GM12801 (cell line): ENCODE measurements around the gene PRKCB.

ENCODE experiments used
- TF ChIP-seq, protein P1 (sequence below): IDR thresholded peaks from one replicate; pipeline ENCODE4 v1.5.1; 2011; ENCODE audit warnings: control low read depth; ENCODE audit not compliant: insufficient read length; ENCODE audit errors: extremely low read depth

Gene PRKCB

DNA sequence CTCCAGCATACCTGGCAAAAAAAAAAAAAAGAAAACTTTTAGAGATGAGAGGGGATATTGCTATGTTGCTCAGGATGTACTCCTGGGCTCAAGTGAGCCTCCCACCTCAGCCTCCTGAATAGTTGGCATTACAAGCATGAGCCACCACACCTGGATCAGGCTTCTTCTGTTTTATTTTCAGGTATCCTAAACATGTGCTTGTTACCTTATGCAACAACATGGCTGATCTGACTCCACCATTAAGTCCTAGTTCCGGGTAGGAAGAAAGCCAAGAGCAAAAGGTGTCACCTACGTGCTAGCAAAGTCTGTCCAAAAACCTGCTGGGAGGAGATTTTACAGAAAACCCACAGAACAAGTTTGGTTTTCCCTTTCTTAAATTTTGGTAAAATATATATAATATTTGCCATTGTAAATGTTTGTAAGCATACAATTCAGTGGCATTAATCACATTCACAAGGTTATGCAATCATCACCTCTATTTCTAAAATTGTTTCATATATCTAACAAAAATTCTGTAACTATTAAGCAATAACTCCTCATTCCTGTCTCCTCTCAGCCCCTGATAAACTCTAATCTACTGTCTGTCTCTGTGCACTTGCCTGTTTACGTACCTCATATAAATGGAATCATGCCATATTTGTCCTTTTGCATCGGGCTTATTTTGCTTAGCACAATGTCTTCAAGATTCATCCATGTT is 411.3 kb downstream of the PRKCB start:
- TF ChIP-seq, protein P1, sequence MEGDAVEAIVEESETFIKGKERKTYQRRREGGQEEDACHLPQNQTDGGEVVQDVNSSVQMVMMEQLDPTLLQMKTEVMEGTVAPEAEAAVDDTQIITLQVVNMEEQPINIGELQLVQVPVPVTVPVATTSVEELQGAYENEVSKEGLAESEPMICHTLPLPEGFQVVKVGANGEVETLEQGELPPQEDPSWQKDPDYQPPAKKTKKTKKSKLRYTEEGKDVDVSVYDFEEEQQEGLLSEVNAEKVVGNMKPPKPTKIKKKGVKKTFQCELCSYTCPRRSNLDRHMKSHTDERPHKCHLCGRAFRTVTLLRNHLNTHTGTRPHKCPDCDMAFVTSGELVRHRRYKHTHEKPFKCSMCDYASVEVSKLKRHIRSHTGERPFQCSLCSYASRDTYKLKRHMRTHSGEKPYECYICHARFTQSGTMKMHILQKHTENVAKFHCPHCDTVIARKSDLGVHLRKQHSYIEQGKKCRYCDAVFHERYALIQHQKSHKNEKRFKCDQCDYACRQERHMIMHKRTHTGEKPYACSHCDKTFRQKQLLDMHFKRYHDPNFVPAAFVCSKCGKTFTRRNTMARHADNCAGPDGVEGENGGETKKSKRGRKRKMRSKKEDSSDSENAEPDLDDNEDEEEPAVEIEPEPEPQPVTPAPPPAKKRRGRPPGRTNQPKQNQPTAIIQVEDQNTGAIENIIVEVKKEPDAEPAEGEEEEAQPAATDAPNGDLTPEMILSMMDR: no peak

DNA sequence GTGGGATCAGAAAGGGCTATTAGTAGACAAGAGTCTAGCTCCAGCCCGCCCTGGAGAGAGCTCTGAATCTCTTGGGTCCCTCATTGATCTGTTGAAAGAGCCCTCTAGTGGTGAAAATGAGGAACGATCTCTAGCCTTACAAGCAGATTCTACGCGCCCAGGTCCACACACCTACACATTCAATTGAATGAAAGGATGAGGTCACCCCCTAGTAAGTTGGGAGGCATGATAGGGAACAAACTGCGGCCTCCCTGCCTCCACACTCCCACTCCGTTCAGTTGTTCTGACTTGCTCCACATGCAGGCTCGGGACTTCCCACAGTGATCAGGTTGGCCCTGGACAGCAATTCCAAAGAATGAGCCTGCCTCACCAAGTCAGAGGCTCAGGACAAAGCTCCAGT is 417.4 kb downstream of the PRKCB start:
- TF ChIP-seq, protein P1: no peak

DNA sequence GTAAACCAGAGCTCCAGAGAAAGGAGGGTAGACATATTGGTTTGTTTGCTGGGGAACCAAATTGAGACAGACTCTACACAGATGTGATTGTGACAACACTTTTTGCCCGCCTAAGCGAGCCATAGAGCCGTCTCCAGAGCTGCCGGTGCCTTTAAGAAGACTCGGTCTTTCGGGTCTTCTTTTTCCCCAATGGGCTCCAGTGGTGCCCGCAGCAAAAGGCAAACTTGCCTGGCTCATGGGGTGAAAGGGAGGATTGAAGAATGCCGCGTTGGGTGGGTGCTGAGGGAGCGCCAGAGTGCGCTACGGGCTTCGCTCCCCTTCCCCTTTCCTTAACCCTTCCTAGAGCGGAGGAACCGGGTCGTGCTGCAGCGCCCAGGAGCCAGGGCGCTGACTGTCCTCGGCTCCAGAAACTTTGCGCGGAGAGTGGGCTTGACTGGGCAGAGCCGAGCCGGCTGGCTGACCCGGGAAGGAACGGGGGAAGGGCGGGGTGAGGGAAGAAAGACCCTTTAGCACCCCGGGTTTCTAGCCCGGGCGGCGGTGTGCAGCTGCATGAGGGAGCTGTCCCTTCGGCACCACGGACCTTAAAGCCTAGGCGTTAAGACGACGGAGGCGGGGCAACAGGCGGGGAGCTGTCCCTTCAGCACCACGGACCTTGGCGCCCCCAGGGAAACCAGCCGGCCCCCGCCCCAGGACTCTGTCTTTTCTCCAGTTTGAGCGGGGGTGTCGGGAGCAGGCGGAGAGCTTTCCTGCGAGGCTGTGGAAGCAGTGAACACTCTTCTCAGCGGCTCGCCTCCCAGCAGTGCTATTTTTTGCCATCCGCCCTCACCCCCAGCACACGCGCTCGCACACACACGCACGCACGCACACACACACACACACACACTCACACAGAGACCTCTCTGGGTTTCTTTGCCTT is 419.9 kb downstream of the PRKCB start, which contains the start of gene CACNG3:
CACNG3 (plus strand) TSS at position 880 of the 916 bp plus-strand sequence. CDS start 420 bp downstream, outside the sequence.
- TF ChIP-seq, protein P1: no peak

DNA sequence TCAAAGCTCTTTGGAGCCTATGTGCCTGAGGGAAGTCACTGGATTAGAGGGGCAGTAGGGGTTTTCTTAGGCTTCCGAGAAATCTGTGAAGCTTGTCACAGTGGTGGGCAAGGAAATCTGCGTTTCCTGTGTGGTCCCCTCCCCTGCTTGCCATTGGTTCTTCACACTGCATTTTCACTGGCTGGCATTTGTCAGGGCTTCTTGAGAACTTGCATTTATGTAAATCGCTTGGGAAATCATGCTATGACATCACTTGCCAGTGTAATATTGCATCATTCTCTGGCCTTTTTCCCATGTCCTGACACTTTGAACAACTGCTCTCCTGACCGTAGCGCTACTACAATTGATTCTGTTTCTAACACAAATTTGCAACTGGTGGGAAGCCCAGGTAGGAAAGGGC is 422.2 kb downstream of the PRKCB start:
- TF ChIP-seq, protein P1: no peak

DNA sequence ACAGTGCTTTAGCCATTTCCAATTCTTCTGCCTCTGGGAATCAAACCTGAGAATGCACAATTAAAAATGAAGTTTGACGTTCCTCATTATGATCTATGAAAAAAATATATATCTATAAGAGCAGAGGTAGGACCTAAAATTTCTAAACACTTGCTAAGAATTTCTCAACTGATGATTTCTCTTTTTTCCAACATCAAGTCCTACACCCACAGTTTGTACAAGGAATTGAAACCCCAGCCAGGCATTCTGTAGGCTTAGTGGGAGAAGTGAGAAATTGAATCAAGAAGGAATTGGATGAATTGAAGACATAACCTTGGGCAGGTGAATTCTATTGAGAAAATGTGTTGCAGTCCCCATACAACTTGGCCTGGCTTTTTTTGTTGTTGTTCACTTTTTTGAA is 423.0 kb downstream of the PRKCB start:
- TF ChIP-seq, protein P1: no peak

DNA sequence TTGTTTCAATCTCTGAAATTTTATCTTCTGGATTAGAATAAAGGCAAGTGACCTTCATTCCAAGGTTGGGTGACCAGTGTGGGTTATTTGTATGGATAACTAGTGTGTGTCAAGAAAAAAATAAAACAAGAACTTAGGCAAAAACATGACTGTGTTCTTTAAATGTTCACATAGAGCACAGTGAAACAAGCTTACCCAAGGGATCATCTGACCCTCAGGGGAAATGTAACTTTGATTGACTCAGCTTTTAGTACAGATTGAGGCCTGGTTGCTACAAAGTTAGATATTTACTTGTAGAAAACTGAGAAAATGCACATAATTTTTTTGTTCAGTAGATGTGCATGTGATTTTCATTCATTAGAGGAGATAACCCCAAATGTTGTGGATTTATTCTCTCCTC is 427.0 kb downstream of the PRKCB start:
- TF ChIP-seq, protein P1: no peak
